IMR-90 (cell line): ENCODE results near the gene TAGLN. TPM values are rescaled to one million over a fixed set of nuclear protein-coding genes. Genes with fewer than 3 reads are reported as not detected.

ENCODE experiments used
- ATAC-seq: fragments of 200-7000 bp; cut with Tn5 transposase; 2 replicates; pipeline ENCODE4 v1.9.1; 2020; ENCODE audit warnings: low read depth, mild to moderate bottlenecking, moderate library complexity
- BruUV-seq: library from RNA; stranded (reverse); fragments of 400-500 nt; replicated peaks from 2 replicates; lab custom pipeline; 2021; lab: Mats Ljungman, UMichigan
- CTCF ChIA-PET: fragments of 300-600 bp; formaldehyde crosslinking; extraction: SDS; loops from one replicate; lab custom pipeline; 2021; ENCODE audit warnings: antibody characterized with exemption; lab: Yijun Ruan, JAX
- POLR2A ChIA-PET: fragments of 300-600 bp; sonication (Branson Sonifier 250); formaldehyde crosslinking; loops from one replicate; lab custom pipeline; 2022; ENCODE audit warnings: antibody characterized with exemption; ENCODE audit not compliant: unreplicated experiment; lab: Charles Lee
- DNase-seq: peaks from one replicate; pipeline ENCODE4 v3.0.0; 2013
- H2AFZ ChIP-seq: replicated peaks from 2 replicates; pipeline ENCODE3; 2013; ENCODE audit warnings: low read length, mild to moderate bottlenecking; ENCODE audit not compliant: poor library complexity
- H2AK5ac ChIP-seq: 2 replicates; pipeline ENCODE4 v1.6.1; 2013; ENCODE audit warnings: low read depth, low read length, inconsistent platforms
- H2AK9ac ChIP-seq: replicated peaks from 2 replicates; pipeline ENCODE3; 2013; ENCODE audit warnings: mild to moderate bottlenecking, low read depth, low read length, moderate library complexity; ENCODE audit not compliant: poor library complexity
- H2BK120ac ChIP-seq: 2 replicates; pipeline ENCODE4 v1.6.1; 2013; ENCODE audit warnings: low read depth, low read length, inconsistent platforms
- H2BK15ac ChIP-seq: 3 replicates; pipeline ENCODE4 v1.6.1; 2013; ENCODE audit warnings: low read depth, low read length, inconsistent platforms
- H2BK20ac ChIP-seq: 2 replicates; pipeline ENCODE4 v1.6.1; 2013; ENCODE audit warnings: low read depth, mild to moderate bottlenecking, inconsistent platforms, low read length, moderate library complexity
- H2BK5ac ChIP-seq: 2 replicates; pipeline ENCODE4 v1.6.1; 2013; ENCODE audit warnings: mild to moderate bottlenecking, low read depth, low read length, inconsistent platforms; ENCODE audit not compliant: poor library complexity, severe bottlenecking
- H3K14ac ChIP-seq: replicated peaks from 2 replicates; pipeline ENCODE4 v1.6.1; 2013; ENCODE audit warnings: low read depth, low read length, inconsistent platforms
- H3K18ac ChIP-seq: 2 replicates; pipeline ENCODE4 v1.6.1; 2013; ENCODE audit warnings: low read depth, low read length, control low read depth
- H3K23ac ChIP-seq: 2 replicates; pipeline ENCODE4 v1.6.1; 2013; ENCODE audit warnings: low read depth, low read length, inconsistent platforms
- H3K27ac ChIP-seq: 2 replicates; pipeline ENCODE4 v1.5.1; 2013; ENCODE audit warnings: mild to moderate bottlenecking, control low read depth, low read length; ENCODE audit not compliant: insufficient read depth
- H3K27me3 ChIP-seq: 2 replicates; pipeline ENCODE4 v1.6.1; 2013; ENCODE audit warnings: low read length; ENCODE audit not compliant: control insufficient read depth, insufficient read depth
- H3K36me3 ChIP-seq: 2 replicates; pipeline ENCODE4 v1.6.1; 2013; ENCODE audit warnings: low read length, mixed read lengths; ENCODE audit not compliant: control insufficient read depth, insufficient read depth
- H3K4ac ChIP-seq: 2 replicates; pipeline ENCODE4 v1.6.1; 2013; ENCODE audit warnings: low read depth, low read length, inconsistent platforms
- H3K4me1 ChIP-seq: 2 replicates; pipeline ENCODE4 v1.6.1; 2013; ENCODE audit warnings: low read length, mixed read lengths; ENCODE audit not compliant: control insufficient read depth, insufficient read depth
- H3K4me2 ChIP-seq: 2 replicates; pipeline ENCODE4 v1.6.1; 2013; ENCODE audit warnings: low read depth, mild to moderate bottlenecking, control low read depth, low read length, moderate library complexity
- H3K4me3 ChIP-seq: 2 replicates; pipeline ENCODE4 v1.5.1; 2013; ENCODE audit warnings: low read depth, mild to moderate bottlenecking, control low read depth, low read length, moderate library complexity; ENCODE audit not compliant: insufficient read depth
- H3K56ac ChIP-seq: 2 replicates; pipeline ENCODE4 v1.6.1; 2013; ENCODE audit warnings: low read length, inconsistent platforms; ENCODE audit not compliant: insufficient read depth; ENCODE audit errors: extremely low read depth
- H3K79me1 ChIP-seq, 2 experiments: 2 replicates each; pipeline ENCODE4 v1.6.1; 2013; ENCODE audit warnings: low read length in 2 of 2, inconsistent platforms in 1 of 2, low read depth in 1 of 2
- H3K9ac ChIP-seq: 2 replicates; pipeline ENCODE4 v1.6.1; 2013; ENCODE audit warnings: low read depth, low read length, control low read depth
- H3K9me1 ChIP-seq: 2 replicates; pipeline ENCODE4 v1.6.1; 2013; ENCODE audit warnings: low read length, inconsistent platforms; ENCODE audit not compliant: insufficient read depth
- H3K9me3 ChIP-seq: 2 replicates; pipeline ENCODE4 v1.6.1; 2013; ENCODE audit warnings: low read length; ENCODE audit not compliant: control insufficient read depth, insufficient read depth
- H4K20me1 ChIP-seq: 2 replicates; pipeline ENCODE4 v1.6.1; 2013; ENCODE audit warnings: low read length, inconsistent platforms; ENCODE audit not compliant: insufficient read depth
- H4K5ac ChIP-seq: 2 replicates; pipeline ENCODE4 v1.6.1; 2013; ENCODE audit warnings: mild to moderate bottlenecking, low read depth, low read length, control low read depth
- H4K8ac ChIP-seq, 2 experiments: 2 replicates each; pipeline ENCODE4 v1.6.1; 2013; ENCODE audit warnings: low read depth in 2 of 2, low read length in 2 of 2, control low read depth in 1 of 2, inconsistent platforms in 1 of 2
- H4K91ac ChIP-seq: 2 replicates; pipeline ENCODE4 v1.6.1; 2013; ENCODE audit warnings: low read depth, low read length, inconsistent platforms; ENCODE audit not compliant: insufficient read depth
- BHLHE40 ChIP-seq: fragments of 150-350 bp; IDR thresholded peaks from 2 replicates; pipeline ENCODE4 v1.6.1; 2016; ENCODE audit warnings: mild to moderate bottlenecking, low read depth, low read length
- CEBPB ChIP-seq: IDR thresholded peaks from 2 replicates; pipeline ENCODE4 v1.6.1; 2012; ENCODE audit warnings: low read depth, low read length, improper control_type of control experiment
- CHD1 ChIP-seq: IDR thresholded peaks from 2 replicates; pipeline ENCODE4 v1.6.1; 2012; ENCODE audit warnings: low read depth, low read length, improper control_type of control experiment
- ELK1 ChIP-seq: fragments of 150-350 bp; IDR thresholded peaks from 2 replicates; pipeline ENCODE4 v1.6.1; 2016; ENCODE audit warnings: low read depth, mild to moderate bottlenecking, low read length, moderate library complexity, borderline replicate concordance
- FOS ChIP-seq: fragments of 150-350 bp; IDR thresholded peaks from 2 replicates; pipeline ENCODE4 v1.6.1; 2016; ENCODE audit warnings: low read depth, low read length
- MAFK ChIP-seq: IDR thresholded peaks from 2 replicates; pipeline ENCODE4 v1.6.1; 2012; ENCODE audit warnings: low read depth, low read length, improper control_type of control experiment
- MAZ ChIP-seq: IDR thresholded peaks from 2 replicates; pipeline ENCODE4 v1.6.1; 2012; ENCODE audit warnings: low read depth, mild to moderate bottlenecking, low read length, improper control_type of control experiment, moderate library complexity, borderline replicate concordance
- MXI1 ChIP-seq: IDR thresholded peaks from 2 replicates; pipeline ENCODE4 v1.6.1; 2012; ENCODE audit warnings: low read depth, mild to moderate bottlenecking, low read length, moderate library complexity, borderline replicate concordance
- NFE2L2 ChIP-seq: fragments of 150-350 bp; IDR thresholded peaks from 2 replicates; pipeline ENCODE4 v1.6.1; 2016; ENCODE audit warnings: low read depth, mild to moderate bottlenecking, low read length
- POLR2A ChIP-seq: IDR thresholded peaks from 2 replicates; pipeline ENCODE4 v1.6.1; 2012; ENCODE audit warnings: mild to moderate bottlenecking, low read depth, low read length
- RAD21 ChIP-seq: IDR thresholded peaks from 2 replicates; pipeline ENCODE4 v1.6.1; 2012; ENCODE audit warnings: low read length, improper control_type of control experiment
- RCOR1 ChIP-seq: IDR thresholded peaks from 2 replicates; pipeline ENCODE4 v1.6.1; 2012; ENCODE audit warnings: mild to moderate bottlenecking, low read length, improper control_type of control experiment; ENCODE audit not compliant: insufficient replicate concordance
- RFX5 ChIP-seq: IDR thresholded peaks from 2 replicates; pipeline ENCODE4 v1.8.0; 2012; ENCODE audit warnings: low read depth, mild to moderate bottlenecking, low read length, moderate library complexity
- SMC3 ChIP-seq: fragments of 150-350 bp; IDR thresholded peaks from 2 replicates; pipeline ENCODE4 v1.6.1; 2016; ENCODE audit warnings: low read depth, mild to moderate bottlenecking, antibody characterized with exemption, low read length, moderate library complexity
- USF2 ChIP-seq: fragments of 150-350 bp; IDR thresholded peaks from 2 replicates; pipeline ENCODE4 v1.6.1; 2017; ENCODE audit warnings: mild to moderate bottlenecking, antibody characterized with exemption, low read length, low read depth
- WGBS, 2 experiments: methylation state at CpG; one replicate each; pipeline versions ENCODE4 v1.1.5 to v1.1.7; 2013; ENCODE audit warnings: missing lambda C conversion rate in 2 of 2; ENCODE audit not compliant: insufficient read length in 1 of 2; ENCODE audit errors: extremely low coverage in 2 of 2; 5-methylcytosine and 5-hydroxymethylcytosine counted together
- dilution Hi-C: fragments of 300-500 bp; cut with HindIII; formaldehyde crosslinking; loops from one replicate; pipeline ENCODE4 v1.14.3; 2018; ENCODE audit warnings: low sequenced_read_pairs; ENCODE audit not compliant: unreplicated experiment
- in situ Hi-C: fragments of 300-500 bp; cut with MboI; formaldehyde crosslinking; loops from 3 replicates; pipeline ENCODE4 v1.14.3; 2019; ENCODE audit warnings: low sequenced_read_pairs, inconsistent platforms, mixed read lengths
- intact Hi-C: fragments of 100-400 bp; cut with micrococcal nuclease; formaldehyde crosslinking; loops from 2 replicates; pipeline ENCODE4 v1.10.0; 2022
- polyA plus RNA-seq, 3 experiments: library from polyadenylated mRNA; depleted of rRNA; stranded (reverse); fragments of >200 nt; gene quantifications; 2 replicates each; pipeline ENCODE4 v1.2.3, GENCODE V29; 2012; ENCODE audit warnings: low replicate concordance in 1 of 3
- total RNA-seq: library from RNA; depleted of rRNA; stranded (reverse); fragments of >200 nt; gene quantifications from 2 replicates; pipeline ENCODE4 v1.2.3, GENCODE V29; 2012
- TF ChIP-seq, protein P1 (sequence below): conservative IDR thresholded peaks from 2 replicates; pipeline ENCODE4 v1.5.1; 2012; ENCODE audit warnings: mild to moderate bottlenecking, low read depth, low read length, improper control_type of control experiment

TAGLN gene
- total and polyA plus RNA-seq, 2 of the 4 experiments (the other 2 are of a cell fraction) = 2,558 to 3,760 TPM

GRCh38 chr11:117187428-117187798 is 11.8 kb upstream of the TAGLN start:
- Histone ChIP-seq H2AFZ (no peak overlapping the region), H3K4me2 (no peak overlapping the region), H3K14ac (no peak overlapping the region), H3K23ac (no peak overlapping the region), H3K4me3 (no peak overlapping the region), H2BK20ac (no peak overlapping the region), H4K91ac (no peak overlapping the region), H3K36me3 (peaks cover 65% of the 10 kb centered on the region), H3K56ac (no peak overlapping the region), H2BK15ac (no peak overlapping the region), H2BK5ac (no peak overlapping the region), H4K8ac (no peak overlapping the region), H3K4me1 (no peaks in the 10 kb centered on the region), H3K27me3 (no peaks in the 10 kb centered on the region), H2AK5ac (no peak overlapping the region), H3K18ac (no peak overlapping the region), H4K20me1 (no peaks in the 10 kb centered on the region), H3K79me1 (no peaks in the 10 kb centered on the region), H2BK120ac (no peak overlapping the region), H4K5ac (no peak overlapping the region), H2AK9ac (no peak overlapping the region), H3K9me3 (no peaks in the 10 kb centered on the region), H3K27ac (no peak overlapping the region), H3K9me1 (0 out of 2 replicates have a peak, but pooled peaks cover 4% of the 10 kb centered on the region), H3K9ac (no peak overlapping the region), H3K4ac (no peak overlapping the region)
- DNase-seq (no peak), ATAC-seq (no peak)
- WGBS, 2 experiments = 91% methylated on average over 4 of the region's 13 CpGs; no CpG with 5 or more reads in 1 of the 2 experiments
- dilution Hi-C loops (no loop called here), in situ Hi-C loops (no loop called here), intact Hi-C loops (no loop called here)
- TF ChIP-seq RAD21 (no peak), USF2 (no peak), MXI1 (no peak), BHLHE40 (no peak), NFE2L2 (no peak), RCOR1 (no peak), CEBPB (no peak), POLR2A (no peak), SMC3 (no peak), CHD1 (no peak), FOS (no peak), ELK1 (no peak), MAZ (no peak), MAFK (no peak), RFX5 (no peak)
- TF ChIP-seq, protein P1, sequence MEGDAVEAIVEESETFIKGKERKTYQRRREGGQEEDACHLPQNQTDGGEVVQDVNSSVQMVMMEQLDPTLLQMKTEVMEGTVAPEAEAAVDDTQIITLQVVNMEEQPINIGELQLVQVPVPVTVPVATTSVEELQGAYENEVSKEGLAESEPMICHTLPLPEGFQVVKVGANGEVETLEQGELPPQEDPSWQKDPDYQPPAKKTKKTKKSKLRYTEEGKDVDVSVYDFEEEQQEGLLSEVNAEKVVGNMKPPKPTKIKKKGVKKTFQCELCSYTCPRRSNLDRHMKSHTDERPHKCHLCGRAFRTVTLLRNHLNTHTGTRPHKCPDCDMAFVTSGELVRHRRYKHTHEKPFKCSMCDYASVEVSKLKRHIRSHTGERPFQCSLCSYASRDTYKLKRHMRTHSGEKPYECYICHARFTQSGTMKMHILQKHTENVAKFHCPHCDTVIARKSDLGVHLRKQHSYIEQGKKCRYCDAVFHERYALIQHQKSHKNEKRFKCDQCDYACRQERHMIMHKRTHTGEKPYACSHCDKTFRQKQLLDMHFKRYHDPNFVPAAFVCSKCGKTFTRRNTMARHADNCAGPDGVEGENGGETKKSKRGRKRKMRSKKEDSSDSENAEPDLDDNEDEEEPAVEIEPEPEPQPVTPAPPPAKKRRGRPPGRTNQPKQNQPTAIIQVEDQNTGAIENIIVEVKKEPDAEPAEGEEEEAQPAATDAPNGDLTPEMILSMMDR = no peak
- POLR2A ChIA-PET = no interaction called here
- CTCF ChIA-PET = no interaction called here
- no TSS peak for BruUV-seq
